ENCODE measurements around the gene HOXB7.

Gene HOXB7

GRCh38 chr17:48609033-48609432 lies 1.8 kb downstream of the HOXB7 start:
- DNase-seq (ENCODE audit: low spot score), result peak; percentile 48

- DNase-seq (ENCODE audit: low spot score), result no peak
These were observed 2.4 kb downstream of the HOXB7 start for GRCh38 chr17:48608494-48608834.

- DNase-seq (ENCODE audit: low spot score), result no peak
These were observed 3.8 kb downstream of the HOXB7 start for GRCh38 chr17:48606892-48607614.

- no peak for DNase-seq (ENCODE audit: low spot score)
These were observed 4.6 kb downstream of the HOXB7 start for GRCh38 chr17:48605991-48606891.

GRCh38 chr17:48605409-48605919 lies 5.4 kb downstream of the HOXB7 start:
- DNase-seq (ENCODE audit: low spot score), result peak; percentile 72

GRCh38 chr17:48604770-48605329 lies 6.0 kb downstream of the HOXB7 start, which contains the start of gene HOXB6:
HOXB6 (minus strand) TSS chr17:48604986; CDS start chr17:48598150, 6,836 bp downstream.
- DNase-seq (ENCODE audit: low spot score), result peak; percentile 86

- peak; percentile 84 for DNase-seq (ENCODE audit: low spot score)
These were observed 6.7 kb downstream of the HOXB7 start for GRCh38 chr17:48603959-48604769.

- peak; percentile 91 for DNase-seq (ENCODE audit: low spot score)
These were observed 9.0 kb downstream of the HOXB7 start for GRCh38 chr17:48601539-48602425.

- no peak for DNase-seq (ENCODE audit: low spot score)
These were observed 9.6 kb downstream of the HOXB7 start for GRCh38 chr17:48601207-48601538.

GRCh38 chr17:48600244-48601098 lies 10.3 kb downstream of the HOXB7 start:
- peak; percentile 65 for DNase-seq (ENCODE audit: low spot score)

GRCh38 chr17:48599354-48599753 lies 11.5 kb downstream of the HOXB7 start:
- DNase-seq (ENCODE audit: low spot score), result no peak

- no peak for DNase-seq (ENCODE audit: low spot score)
These were observed 12.1 kb downstream of the HOXB7 start for GRCh38 chr17:48598736-48599135.

- peak; percentile 87 for DNase-seq (ENCODE audit: low spot score)
These were observed 12.8 kb downstream of the HOXB7 start for GRCh38 chr17:48597778-48598631.

- DNase-seq (ENCODE audit: low spot score), result no peak
These were observed 13.4 kb downstream of the HOXB7 start for GRCh38 chr17:48597528-48597777.

- DNase-seq (ENCODE audit: low spot score), result peak; percentile 84
These were observed 13.9 kb downstream of the HOXB7 start for GRCh38 chr17:48596735-48597527.

- DNase-seq (ENCODE audit: low spot score), result peak; percentile 48
These were observed 14.7 kb downstream of the HOXB7 start for GRCh38 chr17:48596000-48596734.

- DNase-seq (ENCODE audit: low spot score), result no peak
These were observed 15.4 kb downstream of the HOXB7 start for GRCh38 chr17:48595278-48595999.

Data from kidney tubule cell (primary cell).